HUES6 (cell line): ENCODE results near the gene BEX2.

Experiments
- H3K27ac ChIP-seq: 2 replicates; pipeline ENCODE4 v1.7.0; 2013; ENCODE audit warnings: low read depth, mild to moderate bottlenecking, low read length, inconsistent platforms
- H3K27me3 ChIP-seq: 2 replicates; pipeline ENCODE4 v1.6.1; 2013; ENCODE audit warnings: low read length; ENCODE audit not compliant: control insufficient read depth, insufficient read depth
- H3K36me3 ChIP-seq: 2 replicates; pipeline ENCODE4 v1.6.1; 2013; ENCODE audit warnings: low read length; ENCODE audit not compliant: control insufficient read depth, insufficient read depth
- H3K4me1 ChIP-seq: 2 replicates; pipeline ENCODE4 v1.6.1; 2013; ENCODE audit warnings: low read length; ENCODE audit not compliant: control insufficient read depth, insufficient read depth
- H3K4me3 ChIP-seq: 2 replicates; pipeline ENCODE4 v1.5.1; 2013; ENCODE audit warnings: low read depth, low read length
- H3K9ac ChIP-seq: one replicate; pipeline ENCODE4 v1.6.1; 2013; ENCODE audit warnings: mild to moderate bottlenecking, low read length
- H3K9me3 ChIP-seq: 2 replicates; pipeline ENCODE4 v1.6.1; 2013; ENCODE audit warnings: low read depth, low read length; ENCODE audit not compliant: control insufficient read depth, insufficient read depth

The BEX2 gene

DNA sequence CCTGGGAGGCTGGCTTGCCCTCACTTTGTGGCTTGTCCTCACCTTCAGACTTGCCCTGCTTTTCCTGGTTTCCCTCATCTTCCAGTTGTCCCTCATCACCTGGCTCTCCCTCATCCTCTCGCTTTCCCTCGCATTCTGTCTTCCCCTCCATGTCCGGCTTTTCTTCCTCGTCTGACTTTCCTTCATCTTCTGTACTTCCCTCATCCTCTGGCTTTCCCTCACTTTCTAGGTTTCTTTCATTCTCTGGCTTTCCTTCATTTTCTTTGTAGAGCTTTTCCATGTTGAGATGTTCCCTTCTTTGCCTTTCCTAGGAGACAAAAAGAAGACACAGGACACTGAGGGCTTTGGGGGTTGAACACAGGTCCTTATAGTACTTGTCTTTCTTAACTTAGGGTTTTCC, 36.5 kb downstream of the BEX2 start:
- Histone ChIP-seq H3K9ac (no peak overlapping the region), H3K27ac (no peak overlapping the region), H3K27me3 (peaks cover 55% of the 10 kb centered on the region), H3K36me3 (no peaks in the 10 kb centered on the region), H3K9me3 (no peaks in the 10 kb centered on the region), H3K4me1 (peaks cover 4% of the 10 kb centered on the region; the same call in 1 of the 2 replicates), H3K4me3 (no peak overlapping the region)
